GM21786 (cell line): ENCODE measurements around the gene ZFP69.
A peak's percentile ranks its signal among the peaks of the same experiment; 100 is the strongest.
"Not testable (repeated sequence)": the region's sequence is repeated elsewhere in the genome, so short reads cannot be mapped to it uniquely, and the experiment has no call there.

Source experiments
- ATAC-seq: cut with Tn5 transposase; IDR thresholded peaks from one replicate; pipeline ENCODE4 v1.9.1; 2021; ENCODE audit not compliant: unreplicated experiment

The ZFP69 gene

DNA sequence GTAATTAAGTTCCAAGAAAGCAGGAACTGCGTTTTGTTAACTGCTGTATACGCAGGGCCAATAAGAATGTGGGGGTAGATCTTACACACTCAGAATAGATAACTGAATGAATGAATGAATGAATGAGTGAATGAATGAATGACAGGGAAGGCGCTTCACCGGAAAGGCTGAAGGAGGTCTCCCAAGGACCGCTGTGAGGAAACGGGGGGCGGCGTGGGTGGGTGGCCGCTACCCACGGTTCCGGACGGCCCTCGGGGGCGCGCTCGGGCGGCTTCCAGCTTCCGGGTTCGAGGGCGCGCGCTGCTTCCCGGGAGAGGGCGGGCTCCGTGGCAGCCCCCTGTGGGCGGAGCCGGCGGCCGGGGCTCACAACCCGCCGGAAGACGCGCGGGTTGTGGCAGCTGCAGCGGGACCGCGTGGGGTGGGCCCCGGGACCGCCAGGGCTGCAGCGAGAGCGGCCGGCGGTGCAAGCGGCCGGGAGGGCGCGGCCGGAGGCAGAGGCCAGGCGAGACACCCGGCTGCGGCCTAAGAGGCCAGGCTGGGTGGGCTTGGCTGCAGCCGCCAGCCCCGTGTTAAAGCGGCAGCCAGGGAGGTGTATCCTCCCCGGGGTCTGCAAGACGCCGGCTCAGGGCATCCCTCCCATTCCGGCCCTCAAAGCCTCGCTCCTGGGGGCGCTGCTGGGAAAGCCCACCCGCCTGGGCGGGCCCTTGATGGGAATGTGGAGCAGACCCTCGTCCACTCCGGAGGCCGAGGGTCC, at the start of gene ZFP69:
Gene ZFP69, plus strand, starts transcription at position 367 of the 754 bp plus-strand sequence. CDS start 2,072 bp downstream, outside the sequence.
- ATAC-seq: peak; percentile 71

DNA sequence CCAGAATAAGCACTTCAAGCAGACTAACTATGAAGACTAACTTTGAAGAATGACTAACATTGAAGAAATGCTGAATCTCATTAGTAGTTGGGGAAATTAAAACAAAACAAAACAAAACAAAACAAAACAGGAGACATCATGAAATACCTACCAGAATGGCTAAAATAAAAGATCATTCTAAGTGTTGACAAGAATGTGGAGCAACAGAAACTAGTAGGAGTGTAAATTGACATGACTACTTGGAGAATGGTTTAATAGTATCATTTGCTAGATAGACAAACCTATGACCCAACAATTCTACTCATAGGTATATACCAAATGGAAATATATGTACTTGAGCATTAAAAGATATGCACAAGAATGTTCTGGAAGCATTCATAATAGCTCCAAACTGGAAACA, 45.7 kb upstream of the ZFP69 start:
- no peak for ATAC-seq

DNA sequence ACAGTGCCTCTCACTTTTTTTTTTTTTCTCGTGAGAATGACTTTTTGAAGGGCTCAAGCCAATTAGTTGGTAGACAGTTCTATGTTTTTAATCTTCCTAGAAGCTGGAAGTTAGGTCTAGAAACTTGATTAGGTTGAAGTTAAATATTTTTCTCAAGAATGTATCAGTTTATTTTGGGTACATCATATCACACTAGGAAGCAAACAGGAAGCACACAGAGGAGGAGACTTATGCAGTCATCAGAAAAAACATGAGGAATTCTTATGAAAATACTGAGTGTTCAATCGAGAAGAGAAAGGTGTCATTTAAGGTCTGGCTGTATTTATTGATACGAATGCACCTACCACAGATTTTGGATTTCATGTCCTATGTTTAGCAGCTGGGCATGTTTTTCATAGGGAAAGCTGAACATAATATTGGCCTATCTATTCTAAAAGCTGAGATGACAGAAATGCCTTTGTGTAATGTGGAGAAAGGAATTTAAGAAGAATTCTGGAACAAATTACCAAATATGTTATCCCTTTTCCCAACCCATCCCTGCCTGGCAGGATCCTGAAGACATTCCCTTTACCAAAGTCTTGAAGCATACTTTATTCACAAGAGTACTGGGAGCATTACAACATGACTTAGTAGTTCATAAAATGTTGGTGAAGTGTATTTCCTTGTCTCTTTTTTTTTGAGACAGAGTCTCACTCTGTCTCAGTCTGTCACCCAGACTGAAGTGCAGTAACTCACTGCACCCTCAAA, 44.3 kb upstream of the ZFP69 start:
- ATAC-seq: no peak

DNA sequence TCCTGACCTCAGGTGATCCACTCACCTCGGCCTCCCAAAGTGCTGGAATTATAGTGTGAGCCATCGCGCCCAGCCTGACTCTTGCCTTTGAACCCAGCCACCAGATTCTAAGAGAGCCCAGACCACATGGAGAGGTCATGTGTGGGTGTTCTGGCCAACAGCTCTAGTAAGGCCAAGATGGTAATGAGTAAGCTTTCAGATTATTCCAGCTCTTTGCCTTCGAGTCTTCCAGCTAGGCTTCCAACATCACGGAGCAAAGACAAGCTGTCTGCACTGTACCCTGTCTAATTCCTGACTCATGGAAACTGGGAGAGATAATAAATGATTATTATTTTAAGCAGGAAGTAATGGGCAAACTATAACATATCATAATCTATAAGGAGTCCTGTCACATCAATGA, 41.6 kb upstream of the ZFP69 start:
- no peak for ATAC-seq

DNA sequence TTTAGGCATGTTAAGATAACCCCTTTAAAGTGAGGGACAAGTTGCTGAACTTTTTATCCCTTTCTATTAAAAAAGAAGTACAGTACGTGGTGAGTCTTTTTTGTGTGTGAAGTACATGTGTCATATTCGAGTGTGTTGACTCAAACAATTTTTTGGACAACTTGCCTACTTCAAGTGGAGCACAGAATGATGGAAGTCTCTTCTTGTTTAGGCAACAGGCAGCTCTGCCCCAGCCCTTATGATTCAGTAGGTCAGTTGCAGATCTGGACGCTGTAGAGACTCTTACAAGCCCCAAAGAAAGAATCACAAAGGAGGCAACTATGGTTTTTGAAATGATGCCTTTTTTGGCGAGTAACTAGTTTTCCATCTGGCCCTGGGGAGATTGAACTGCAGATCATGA, 41.2 kb upstream of the ZFP69 start:
- no peak for ATAC-seq

DNA sequence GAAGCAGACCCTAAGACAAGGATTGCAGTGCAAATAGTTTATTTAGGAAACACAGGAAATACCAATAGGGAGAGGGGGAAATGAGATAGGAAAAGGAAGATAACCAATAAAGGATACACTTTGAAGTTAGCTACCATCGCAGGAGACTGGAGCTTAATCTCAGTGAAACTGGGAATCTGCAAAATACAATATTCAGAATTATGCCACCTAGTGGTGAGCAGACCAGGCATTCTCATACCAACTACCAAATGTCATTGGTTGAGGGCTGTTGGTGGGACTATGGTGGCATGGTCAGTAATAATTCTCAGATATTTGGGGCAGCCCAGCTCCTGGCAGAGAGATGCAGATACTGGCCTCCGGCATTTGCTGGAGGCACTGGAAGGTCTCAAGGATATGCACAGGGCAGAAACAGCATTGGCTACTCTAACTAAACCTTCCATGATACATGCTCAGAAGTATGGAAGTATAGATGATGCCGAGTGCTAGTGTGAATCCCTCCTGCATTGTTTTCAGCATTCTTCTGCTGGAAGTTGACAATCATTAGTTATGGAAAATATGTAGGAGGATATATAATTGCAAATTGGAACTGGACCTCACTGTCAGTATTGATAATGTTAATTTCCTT, 38.6 kb upstream of the ZFP69 start:
- ATAC-seq: no peak

DNA sequence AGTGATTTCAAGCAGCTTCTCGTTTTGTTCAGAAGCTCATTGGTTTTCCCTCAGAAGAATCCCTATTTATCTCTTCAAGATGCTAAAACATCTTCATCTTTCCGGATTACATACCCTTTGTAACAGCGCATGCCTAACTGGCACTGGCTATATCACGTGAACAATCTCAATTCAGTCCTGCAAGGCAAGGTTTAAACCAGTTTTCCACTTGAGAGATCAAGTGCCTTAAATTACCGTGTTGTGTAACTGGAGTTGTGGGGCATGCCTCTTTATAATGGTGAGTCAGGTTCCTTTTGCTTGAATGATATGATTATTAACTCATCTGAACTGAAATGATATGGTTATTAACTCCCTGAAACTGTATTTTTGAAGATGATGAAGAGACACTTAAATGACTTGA, 37.8 kb upstream of the ZFP69 start:
- no peak for ATAC-seq

DNA sequence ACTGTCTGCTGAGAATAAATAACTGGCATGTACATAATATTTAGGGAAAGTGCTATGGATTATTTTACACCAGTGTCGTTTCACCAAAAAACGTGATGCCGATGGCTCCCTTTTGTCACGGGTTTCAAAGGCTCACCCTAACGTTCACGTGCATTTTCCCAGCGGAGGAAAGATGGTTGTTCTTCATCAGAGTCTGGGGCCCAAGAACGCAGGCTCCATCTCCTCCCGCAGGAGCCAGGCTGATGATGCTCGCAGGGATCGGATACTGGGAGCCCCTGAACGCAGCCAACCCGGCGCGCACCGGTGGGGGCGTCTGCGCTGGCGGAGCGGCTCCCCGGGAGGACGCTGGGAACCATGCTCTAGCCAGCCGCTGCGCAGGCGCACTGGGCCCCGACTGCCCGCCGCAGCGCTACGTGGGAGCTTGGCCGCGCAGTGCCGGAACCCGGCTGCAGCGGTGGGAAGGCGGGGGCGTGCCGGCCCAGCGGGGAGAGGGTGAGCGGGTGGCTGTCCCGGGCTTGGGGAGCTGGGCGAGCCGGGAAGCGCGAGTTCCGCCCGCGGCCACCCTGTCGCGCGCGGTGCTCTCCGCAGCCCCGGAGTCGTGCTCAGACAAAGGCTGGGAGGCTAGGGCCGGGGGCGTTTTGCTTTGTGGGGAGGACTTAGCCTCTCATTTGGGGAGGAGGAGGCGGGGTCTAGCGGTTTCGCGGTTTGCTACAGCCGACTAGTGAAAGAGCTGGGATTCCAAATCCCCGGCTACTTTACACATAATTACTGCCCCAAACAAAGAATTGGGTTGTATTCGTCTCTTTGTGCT, 27.2 kb upstream of the ZFP69 start, which contains the start of gene ZFP69B:
Gene ZFP69B, plus strand, starts transcription at position 793 of the 811 bp plus-strand sequence. CDS start 486 bp downstream, outside the sequence.
- ATAC-seq: peak; percentile 74

DNA sequence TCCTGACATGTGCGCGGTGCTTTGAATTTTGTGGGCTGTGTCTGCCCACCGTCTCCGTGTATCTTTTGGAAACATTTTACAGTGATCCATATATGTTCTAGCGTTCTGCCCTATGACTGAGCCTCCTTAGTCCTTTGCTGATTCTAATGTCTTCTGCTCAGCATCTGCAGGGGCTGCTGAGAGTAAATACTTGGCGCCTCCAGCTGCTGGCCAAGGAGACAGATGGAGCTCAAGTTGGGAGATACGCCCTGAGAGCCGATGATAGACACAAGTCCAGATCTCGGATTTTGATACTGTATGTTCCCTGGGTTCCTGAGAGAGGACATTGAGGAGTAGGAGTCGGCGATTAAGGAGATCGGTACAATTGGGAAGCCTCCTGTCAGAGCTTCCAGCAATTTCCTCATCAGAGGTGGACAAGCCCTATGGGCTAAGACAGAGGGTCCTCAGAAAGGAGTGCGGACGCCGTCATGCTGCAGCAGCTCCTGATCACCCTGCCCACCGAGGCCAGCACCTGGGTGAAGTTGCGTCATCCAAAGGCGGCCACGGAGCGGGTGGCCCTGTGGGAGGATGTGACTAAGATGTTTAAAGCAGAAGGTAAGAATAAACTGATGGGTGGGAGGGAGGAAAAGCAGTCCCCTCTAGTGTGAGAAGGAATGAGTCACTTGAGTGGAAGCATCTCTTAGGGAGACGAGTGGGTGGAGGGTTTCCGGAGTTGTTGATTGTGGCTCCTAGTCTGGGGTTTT, 26.4 kb upstream of the ZFP69 start:
- ATAC-seq: no peak

DNA sequence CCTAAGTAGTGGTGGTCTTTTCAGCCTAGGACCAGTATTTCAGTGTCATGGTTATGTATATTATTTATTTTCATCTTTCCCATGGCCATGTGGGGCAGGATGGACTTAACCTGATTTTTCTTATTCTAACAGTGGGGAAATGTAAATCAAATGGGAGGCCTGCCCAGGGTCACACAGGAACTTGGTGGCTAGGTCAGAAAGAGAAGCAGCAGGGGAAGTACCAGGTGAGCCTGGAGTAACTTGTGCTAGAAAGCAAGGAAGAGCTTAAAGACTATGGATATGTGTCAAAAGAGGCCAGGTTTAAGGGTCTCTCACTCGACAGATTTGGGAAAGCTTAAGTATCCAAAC, 25.9 kb upstream of the ZFP69 start:
- ATAC-seq: no peak

DNA sequence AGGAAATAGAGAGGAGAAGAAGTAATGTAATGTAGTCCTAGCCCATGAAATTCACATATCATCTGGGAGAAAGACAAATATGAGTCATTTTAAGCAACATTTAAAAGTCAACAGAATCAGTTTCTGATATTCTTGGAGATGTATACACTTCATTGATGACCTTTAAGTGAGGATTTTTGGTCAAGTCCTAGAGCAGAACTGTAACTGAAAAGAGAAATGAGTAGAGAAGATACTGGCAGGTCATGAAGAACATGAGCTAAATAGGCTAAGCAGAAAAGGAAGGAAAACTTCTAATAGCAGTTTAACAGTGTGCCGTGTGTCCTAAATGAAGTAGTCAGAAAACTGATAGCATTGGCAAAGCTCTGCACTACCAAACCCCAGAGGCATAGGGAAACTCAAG, 22.2 kb upstream of the ZFP69 start:
- ATAC-seq: no peak

DNA sequence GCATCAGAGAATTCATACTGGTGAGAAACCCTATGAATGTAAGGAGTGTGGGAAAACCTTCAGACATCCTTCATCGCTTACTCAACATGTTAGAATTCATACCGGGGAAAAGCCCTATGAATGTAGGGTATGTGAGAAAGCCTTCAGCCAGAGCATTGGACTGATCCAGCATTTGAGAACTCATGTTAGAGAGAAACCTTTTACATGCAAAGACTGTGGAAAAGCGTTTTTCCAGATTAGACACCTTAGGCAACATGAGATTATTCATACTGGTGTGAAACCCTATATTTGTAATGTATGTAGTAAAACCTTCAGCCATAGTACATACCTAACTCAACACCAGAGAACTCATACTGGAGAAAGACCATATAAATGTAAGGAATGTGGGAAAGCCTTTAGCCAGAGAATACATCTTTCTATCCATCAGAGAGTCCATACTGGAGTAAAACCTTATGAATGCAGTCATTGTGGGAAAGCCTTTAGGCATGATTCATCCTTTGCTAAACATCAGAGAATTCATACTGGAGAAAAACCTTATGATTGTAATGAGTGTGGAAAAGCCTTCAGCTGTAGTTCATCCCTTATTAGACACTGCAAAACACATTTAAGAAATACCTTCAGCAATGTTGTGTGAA, 14.0 kb upstream of the ZFP69 start:
- ATAC-seq: no peak

DNA sequence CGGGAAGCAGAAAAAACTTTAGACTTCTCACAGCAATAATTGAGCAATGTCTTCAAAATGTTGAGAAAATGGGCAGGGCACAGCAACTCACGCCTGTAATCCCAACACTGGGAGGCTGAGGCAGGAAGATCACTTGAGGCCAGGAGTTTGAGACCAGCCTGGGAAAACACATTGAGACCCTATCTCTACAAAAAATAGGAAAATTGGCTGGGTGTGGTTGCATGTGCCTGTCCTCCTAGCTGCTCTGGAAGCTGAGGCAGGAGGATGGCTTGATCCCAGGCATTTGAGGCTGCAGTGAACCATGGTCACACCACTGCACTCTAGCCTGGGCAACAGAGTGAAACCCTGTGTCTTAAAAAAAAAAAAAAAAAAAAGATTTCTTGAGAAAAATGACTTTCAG, 7.8 kb upstream of the ZFP69 start:
- ATAC-seq: no peak

DNA sequence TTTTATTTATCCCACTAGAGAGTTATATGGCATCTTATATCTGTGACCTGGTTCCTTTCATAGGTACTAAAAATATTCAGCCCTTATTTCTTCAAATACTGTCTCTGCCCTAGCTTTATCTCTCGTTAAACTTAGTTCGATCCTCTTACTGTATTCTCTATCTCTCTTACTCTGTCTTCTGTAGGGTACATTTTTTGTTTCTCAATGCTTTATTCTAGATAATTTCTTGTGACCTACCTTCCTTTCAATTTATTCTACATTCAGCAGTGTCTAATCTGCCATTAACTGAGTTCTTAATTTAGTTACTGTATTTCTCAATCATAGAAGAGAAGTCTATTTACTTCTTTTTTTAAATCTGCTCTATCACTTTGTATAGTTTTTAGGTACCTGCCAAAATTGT, 1.8 kb upstream of the ZFP69 start:
- ATAC-seq: no peak

DNA sequence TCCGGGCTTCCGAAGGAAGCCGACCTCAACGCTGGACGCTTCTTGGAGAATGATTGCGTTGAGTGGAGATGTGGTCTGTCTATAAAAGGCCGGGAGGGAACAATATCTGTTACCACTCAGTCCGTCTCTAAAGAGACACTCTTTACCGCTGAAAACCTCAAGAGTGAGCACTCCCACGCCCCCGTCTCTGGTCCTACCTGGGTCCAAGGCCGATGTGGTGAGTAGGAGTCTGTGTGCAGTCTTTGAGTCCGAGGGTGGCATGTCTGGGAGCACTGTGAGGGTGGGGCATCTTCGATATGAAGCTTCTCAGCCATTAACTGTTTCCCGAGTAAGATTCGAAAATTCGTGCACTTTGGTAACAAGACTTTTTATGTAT, 576 bp downstream of the ZFP69 start:
- no peak for ATAC-seq

DNA sequence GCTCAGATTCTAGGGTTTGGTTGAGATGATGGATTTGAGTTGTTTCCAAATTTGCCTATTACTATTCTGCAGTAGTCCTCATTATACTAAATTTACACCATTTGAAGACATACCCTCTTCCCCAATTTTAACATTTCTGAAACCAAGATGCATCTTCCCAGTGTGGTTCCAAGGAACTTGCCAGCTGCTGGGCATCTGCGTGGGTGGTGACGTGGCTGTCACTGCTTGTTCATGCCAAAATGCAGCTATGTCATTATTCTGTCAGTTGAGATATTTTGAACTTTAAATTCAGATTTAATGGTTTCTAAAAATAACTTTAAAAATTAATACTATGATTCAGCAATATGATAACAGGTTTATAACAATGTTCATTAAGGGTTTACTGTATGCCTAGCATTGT, 1.2 kb downstream of the ZFP69 start:
- ATAC-seq: no peak

DNA sequence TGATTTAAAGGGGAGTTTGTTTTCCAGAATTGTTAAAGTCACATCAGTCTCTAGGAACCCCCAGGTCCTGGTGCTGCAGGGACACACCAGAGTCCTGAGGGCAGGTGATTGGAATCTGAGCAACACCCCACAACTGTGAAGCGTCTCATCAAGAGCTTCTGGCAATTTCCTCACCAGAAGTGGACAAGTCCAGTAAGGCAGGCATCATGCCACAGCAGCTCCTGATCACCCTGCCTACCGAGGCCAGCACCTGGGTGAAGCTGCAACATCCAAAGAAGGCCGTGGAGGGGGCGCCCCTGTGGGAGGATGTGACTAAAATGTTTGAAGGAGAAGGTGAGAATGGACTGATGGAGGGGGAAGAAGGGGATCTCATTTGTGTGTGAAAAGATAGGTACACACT, 2.1 kb downstream of the ZFP69 start:
- ATAC-seq: no peak

DNA sequence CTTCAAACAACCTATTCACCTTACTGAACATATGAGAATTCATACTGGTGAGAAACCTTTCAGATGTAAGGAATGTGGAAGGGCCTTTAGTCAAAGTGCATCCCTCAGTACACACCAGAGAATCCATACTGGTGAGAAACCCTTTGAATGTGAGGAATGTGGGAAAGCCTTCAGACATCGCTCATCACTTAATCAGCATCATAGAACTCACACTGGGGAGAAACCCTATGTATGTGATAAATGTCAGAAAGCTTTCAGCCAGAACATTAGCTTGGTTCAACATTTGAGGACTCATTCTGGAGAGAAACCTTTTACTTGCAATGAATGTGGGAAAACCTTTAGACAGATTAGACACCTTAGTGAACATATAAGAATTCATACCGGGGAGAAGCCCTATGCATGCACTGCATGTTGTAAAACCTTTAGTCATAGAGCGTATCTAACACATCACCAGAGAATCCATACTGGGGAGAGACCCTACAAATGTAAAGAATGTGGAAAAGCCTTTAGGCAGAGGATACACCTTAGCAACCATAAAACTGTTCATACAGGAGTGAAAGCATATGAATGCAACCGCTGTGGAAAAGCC, 18.3 kb downstream of the ZFP69 start:
- no peak for ATAC-seq

DNA sequence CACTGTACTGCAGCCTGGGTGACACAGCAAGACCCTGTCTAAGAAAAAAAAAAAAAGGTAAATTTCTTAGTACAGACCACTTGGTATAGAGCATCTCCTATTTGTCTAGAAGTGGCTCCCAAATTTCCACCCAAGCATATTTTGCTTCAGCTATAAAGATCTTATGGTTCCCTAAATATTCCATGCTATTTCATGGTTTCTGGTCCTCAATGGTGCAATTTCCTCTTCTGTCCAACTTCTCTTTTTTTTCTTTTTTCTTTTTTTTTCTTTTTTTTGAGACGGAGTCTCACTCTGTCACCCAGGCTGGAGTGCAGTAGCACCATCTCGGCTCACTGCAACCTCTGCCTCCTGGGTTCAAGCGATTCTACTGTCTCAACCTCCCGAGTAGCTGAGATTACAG, 25.6 kb downstream of the ZFP69 start:
- not testable (repeated sequence) for ATAC-seq

DNA sequence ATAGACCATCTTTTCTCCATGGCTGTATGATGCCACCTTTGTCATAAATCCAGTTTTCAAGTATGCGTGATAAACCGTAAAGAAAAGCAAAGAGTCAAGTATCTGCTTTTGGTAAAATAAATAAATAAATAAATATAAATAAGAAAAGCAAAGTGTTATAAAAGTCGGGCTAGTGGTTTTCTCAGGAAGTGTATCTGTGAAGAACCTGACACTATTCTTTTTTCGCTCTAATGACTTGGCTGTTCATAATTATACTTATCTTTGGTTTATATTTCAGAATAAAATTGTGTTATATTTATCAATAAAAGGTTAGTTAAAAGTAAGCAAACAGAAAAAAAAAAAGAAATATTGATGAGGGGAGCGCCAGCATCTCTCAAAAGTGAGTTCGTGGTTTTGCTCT, 30.9 kb downstream of the ZFP69 start:
- ATAC-seq: no peak
